NT2/D1 (cell line): ENCODE measurements around the gene INSM2.

ENCODE experiments used
- YY1 ChIP-seq: IDR thresholded peaks from 2 replicates; pipeline ENCODE4 v1.6.1; 2011; ENCODE audit not compliant: insufficient read length, insufficient read depth
- ZNF274 ChIP-seq: IDR thresholded peaks from 2 replicates; pipeline ENCODE4 v1.6.1; 2011; ENCODE audit warnings: mild to moderate bottlenecking, low read depth, low read length

- TF ChIP-seq YY1: no peak
- no peak for TF ChIP-seq ZNF274
These were observed 32.0 kb downstream of the INSM2 start for GRCh38 chr14:35565871-35566464.
